ENCODE results near the gene PLEKHA6.

PLEKHA6 gene

DNA sequence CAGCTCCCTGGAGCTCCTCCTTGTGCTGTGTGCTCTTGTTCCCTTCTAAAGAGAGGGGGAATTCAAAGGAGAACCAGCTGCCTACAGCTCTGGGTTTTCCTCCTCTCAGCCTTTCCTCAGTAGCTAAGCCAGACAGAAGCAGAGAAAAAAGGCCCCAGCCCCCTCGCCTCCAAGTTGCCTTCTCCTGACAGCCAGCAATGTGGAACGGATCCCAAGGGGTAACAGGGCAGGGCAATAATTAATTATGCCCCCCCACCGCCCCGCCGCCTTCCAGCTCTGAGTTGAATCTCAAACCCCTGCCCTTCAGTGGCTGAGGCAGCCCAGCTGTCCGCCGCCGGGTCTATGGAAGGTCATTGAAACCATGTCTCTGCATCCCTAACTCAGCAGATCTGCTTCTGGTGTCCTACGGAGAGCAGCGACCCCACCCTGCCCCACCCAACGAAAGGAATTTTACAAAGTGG, 76.9 kb downstream of the PLEKHA6 start:
- no peak for DNase-seq

DNA sequence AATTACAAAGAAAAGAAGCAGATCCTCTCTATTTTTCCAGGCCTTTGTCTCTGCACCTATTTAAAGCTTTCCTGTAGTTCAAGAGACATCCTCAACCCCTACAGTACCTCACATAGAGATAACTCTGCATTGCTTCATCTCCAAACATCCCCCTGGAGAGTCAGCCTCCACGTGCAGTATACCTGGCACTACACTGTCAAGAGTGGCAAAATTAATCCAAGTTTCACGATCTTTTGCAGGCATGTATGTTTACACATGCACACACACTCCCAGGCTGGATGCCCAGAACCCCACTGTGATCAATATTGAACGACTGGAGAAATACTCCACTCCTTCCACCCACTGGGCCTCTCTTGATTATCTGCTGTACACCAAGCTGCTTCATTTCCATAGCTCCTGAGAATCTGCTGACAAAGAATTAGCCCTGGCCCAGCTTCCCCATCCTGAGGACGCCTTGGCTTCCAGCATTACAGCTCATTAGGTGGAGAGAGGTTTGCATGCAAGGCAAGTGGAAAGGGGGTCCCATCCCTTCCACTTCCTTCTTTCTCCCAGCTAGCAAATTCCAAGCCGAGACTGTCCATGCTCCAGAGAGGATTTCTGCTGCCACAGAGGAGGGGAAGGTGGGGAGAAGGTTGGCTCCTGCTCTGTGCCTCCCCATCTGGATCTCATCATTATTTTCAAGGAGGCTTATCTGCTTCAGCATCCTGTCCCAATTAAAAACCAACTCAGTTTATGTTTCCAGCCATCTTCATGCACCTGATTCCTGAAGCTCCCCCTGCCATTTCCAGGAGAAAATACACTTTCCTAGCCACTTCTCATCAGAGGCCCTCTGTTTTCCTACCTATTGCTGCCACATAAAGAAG, 79.4 kb downstream of the PLEKHA6 start:
- no peak for DNase-seq

- no peak for DNase-seq
Measured at GRCh38 chr1:204278958-204279357, 80.8 kb downstream of the PLEKHA6 start.

DNA sequence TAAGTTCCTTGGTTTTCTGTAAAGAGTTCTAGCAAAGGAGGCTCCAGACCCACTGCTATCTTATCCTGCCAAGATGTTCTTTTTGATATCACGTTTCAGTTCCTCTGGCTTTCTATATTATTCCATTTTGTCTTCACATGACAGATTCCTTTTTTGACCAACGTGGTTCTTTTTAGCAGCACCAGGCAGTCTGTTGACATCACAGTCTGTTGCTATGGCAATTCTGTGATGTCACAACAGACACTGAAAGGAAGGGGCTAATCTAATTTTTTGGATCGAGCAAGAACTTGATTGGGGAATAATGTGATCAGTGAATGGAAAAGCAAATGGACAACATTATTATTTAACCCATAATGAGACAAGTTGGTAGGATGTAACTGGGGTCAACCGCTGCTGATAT, 81.5 kb downstream of the PLEKHA6 start:
- no peak for DNase-seq

- DNase-seq = no peak
Measured at GRCh38 chr1:204277563-204278219, 82.0 kb downstream of the PLEKHA6 start.

- no peak for DNase-seq
Measured at GRCh38 chr1:204275695-204276370, 83.9 kb downstream of the PLEKHA6 start.

DNA sequence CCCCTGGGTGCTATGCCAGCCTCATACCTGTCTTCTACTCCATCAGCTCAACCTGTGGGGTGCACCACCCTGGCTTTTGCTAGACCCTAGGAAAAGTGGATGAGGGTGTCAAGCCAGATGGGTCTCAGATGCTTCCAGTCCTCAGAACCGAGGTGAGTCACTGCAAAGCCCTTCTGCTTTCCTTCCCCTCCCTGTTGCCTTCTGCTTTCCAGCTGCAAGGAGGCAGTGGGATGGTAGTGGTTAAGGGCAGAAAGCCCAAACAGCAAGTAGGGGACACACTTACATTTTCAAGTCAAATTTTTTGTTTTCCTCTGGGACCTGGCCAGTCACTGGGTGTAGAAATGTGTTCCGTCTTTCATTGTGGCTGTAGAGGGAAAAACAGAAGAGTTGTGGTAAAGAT, 85.3 kb downstream of the PLEKHA6 start:
- DNase-seq = no peak

DNA sequence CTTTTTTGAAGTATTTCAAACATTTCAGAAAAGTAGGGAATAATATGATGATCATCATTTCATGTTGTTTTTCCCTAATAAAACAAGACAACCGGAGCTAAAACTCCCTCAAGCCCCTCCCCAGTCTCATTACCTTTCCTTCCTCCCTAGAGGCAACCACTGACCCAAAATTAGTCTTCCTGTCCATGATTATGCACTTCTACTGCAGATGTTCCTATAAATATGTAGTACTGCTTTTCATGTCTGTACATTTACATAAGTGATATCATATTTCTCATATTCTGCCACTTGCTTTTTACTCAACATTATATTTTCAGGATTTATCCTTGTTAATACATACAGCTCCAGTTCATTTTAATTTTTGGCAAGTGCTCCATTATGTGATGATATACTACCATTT, 87.2 kb downstream of the PLEKHA6 start:
- no peak for DNase-seq

- no peak for DNase-seq
Measured at GRCh38 chr1:204271970-204272369, 87.8 kb downstream of the PLEKHA6 start.

DNA sequence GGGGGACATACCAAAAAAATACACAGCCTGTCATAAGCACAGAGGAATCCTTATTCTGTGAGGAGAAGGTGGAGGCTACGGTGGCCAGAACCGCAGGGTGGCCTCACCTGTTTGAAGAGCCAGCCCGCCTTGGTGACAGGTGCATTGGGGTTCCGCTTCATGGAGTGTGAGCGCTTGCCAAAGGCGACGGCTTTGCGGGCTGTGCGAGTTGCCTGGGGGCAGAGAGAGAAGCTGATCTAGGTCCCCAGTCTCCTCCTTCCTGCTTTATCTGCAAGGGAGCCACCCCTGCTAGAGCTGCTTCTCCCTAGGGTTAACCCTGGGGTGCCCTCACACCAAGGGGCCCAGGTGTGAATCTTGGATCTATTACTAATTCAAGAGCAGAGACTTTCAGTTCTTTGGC, 91.6 kb downstream of the PLEKHA6 start:
- DNase-seq = no peak

DNA sequence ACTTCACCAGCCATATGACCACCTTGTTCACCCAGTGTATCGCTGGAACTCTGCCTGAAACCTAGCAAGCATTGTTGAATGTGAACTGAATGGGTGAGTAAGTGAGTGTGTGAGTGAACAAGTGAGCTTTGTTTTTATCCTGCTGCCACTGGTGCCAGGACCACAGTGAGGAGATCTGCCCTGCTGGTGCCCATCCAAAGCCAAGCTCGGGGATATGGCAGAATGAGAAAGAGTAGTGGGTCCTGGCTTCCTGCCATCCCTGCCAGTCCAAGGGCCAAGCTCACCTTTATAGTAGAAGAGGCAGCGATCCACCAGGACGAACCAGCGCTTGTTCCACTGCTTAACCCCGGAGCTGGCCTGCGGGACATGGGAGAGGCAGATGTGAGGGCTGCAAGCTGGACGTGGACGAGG, 92.5 kb downstream of the PLEKHA6 start:
- DNase-seq = no peak

- no peak for DNase-seq
Measured at GRCh38 chr1:204266504-204267034, 93.2 kb downstream of the PLEKHA6 start.

DNA sequence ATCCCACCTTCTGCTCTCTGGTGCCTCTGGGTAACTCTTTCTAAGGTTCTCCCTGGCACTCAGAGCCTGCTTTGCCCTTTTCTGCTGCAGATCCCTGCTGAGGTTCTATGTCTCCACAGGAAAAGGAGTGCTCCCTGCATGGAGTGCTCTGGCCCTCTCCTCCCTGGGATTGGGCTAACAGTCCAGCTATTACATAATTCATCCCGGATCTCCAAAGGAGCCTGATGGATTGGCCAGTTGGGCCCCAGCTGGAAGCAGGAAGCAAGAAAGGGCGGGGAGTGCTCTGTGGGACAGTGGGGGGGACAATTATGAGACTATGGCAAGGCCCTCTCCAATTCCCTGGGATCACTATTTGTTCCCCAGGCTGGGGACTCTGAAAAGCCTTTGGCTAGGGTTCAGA, 94.1 kb downstream of the PLEKHA6 start:
- DNase-seq = no peak

DNA sequence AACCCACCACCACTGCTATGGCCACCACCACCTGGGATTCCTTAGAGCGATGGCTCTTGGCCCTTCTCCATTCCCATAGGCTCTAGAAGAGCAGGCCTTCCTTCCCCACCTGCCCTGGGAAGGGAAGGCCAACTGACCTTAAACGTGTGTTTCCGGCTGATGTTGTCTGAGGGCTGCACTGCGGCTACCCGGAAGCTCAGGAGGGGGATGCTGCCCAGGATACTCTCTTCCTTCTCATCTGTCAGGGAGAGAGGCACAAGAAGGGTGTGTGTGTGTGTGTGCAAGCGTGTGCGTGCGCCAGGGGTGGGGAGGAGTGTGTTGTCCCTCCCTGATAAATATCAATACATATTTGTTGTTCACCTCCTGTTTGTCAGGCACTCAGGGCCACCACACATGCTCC, 94.9 kb downstream of the PLEKHA6 start:
- DNase-seq = no peak

- no peak for DNase-seq
Measured at GRCh38 chr1:204263254-204263910, 96.3 kb downstream of the PLEKHA6 start.

- no peak for DNase-seq
Measured at GRCh38 chr1:204262506-204263253, 97.0 kb downstream of the PLEKHA6 start.

- no peak for DNase-seq
Measured at GRCh38 chr1:204261746-204262505, 97.8 kb downstream of the PLEKHA6 start.

DNA sequence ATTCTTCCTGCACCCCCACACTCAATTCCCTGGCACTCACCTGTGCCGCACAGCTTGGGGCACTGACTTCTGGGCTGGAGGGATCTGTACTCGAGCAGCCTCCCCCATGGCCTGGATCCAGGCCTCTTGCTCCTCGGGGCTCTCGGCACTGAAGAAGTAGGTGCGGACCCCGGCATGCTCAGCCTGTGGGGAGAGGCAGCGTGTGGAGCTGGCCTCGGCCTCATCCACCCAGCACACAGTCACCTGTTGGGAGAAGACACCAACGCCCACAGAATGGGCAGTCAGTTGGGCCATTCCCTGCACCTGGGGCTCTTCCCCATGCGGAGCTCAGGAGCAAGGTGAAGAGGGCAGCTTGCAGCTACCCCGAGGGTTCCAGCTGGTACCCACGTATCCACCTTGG, 98.5 kb downstream of the PLEKHA6 start:
- DNase-seq = no peak

DNA sequence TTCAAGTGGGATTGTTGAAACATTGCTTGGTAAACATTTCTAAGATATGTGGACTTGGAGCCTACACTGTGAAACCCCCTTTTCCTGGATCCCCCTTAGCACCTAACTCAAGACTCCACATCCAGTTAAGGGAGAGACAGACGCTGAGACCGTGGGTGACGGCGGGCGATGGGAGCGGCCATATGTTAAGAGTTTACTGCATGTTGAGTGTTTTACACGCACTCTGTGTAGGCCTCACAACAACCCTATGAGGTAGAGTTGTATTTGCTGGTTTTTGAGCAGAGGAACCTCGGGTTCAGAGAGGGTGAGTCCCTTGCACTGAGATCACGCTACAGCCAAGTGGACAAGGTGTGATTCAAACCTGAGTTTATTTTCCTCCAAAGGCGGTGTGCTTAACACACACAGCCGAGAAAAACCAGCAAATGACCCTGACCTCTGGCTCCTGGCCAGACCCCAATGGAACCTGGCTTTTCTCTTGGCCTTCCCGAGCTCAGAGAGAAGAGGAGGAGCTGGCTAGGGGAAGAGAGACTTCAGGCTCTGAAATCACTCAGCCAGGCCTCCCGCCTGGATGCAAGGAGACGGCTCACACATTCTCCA, 99.0 kb downstream of the PLEKHA6 start:
- no peak for DNase-seq

DNA sequence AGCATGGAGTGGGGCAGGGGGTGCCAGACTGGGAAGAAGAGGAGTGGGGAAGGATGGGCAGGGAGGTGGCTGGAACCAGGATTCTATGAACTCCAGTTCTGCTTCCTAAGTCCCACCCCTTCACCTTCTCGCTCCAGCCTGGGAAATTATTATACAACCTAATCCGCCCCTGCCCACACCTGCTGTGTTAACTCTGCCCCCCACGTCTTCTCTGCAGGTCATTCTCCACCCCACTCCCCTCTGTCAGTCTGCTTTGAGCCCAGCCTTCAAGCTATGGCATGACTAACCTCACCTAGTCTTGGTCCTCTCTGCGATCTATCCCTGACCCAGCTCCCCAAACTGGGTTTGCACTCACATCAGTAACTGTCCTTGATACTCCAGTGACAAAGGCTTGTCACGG, 99.9 kb downstream of the PLEKHA6 start:
- no peak for DNase-seq

DNA sequence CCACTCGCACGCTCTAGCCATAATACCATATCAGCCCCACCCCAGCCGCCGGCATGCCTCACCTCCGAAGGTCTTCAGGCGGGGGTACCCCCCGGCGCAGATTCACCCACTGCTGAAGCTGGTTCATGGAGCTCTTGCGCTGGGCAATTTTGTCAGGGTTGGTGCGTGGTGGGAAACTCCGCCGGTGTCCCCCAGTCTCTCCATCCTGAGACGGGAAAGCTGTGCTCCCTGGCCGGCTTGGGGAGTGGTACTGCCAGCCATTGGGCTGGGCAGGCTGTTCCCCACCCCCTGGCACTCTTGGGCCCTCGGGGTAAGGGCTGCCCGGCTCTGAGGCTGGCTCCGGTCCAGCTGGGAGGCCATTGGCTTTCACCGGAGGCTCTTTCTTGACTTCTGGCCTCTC, 100.5 kb downstream of the PLEKHA6 start:
- no peak for DNase-seq

All from activated gamma-delta T cell (primary cell).